ENCODE data around the gene RAP2A. TPM values are rescaled to one million over a fixed set of nuclear protein-coding genes. Genes with fewer than 3 reads are reported as not detected.

Gene RAP2A
- total and polyA plus RNA-seq, 9 of the 15 experiments (the other 6 are each of a cell fraction or from before 2014, with no cell fraction given), result 1.8 to 11.7 (median 5.6) TPM

DNA sequence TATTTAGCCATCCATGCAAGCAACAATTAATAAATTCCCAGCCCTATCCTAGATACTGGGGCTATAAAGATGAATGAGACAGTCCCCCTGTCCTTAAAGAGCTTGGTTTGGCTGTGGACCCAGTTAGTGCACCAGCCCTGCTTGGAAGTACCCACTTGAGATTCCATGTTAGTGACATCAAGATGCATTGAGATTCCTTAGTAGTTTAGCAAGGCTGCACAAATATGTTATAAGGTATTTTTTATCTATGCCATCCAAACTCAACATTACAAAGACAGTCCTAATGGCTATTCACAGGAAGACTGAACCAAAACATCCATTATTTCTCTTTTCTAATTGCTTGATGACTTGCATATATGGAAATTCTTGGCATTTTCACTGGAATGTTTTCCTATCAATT lies 48.8 kb upstream of the RAP2A start (continued):
- TF ChIP-seq ZNF644 (tag; IDR thresholded peaks at IDR 0.05; ENCODE audit: low read depth) (no peak), SRF (CRISPR knock-in tag; IDR thresholded peaks at IDR 0.05) (no peak), ZBTB1 (CRISPR knock-in tag; IDR thresholded peaks at IDR 0.05; ENCODE audit: borderline replicate concordance, low read depth) (no peak)
- TF ChIP-seq, protein P1, sequence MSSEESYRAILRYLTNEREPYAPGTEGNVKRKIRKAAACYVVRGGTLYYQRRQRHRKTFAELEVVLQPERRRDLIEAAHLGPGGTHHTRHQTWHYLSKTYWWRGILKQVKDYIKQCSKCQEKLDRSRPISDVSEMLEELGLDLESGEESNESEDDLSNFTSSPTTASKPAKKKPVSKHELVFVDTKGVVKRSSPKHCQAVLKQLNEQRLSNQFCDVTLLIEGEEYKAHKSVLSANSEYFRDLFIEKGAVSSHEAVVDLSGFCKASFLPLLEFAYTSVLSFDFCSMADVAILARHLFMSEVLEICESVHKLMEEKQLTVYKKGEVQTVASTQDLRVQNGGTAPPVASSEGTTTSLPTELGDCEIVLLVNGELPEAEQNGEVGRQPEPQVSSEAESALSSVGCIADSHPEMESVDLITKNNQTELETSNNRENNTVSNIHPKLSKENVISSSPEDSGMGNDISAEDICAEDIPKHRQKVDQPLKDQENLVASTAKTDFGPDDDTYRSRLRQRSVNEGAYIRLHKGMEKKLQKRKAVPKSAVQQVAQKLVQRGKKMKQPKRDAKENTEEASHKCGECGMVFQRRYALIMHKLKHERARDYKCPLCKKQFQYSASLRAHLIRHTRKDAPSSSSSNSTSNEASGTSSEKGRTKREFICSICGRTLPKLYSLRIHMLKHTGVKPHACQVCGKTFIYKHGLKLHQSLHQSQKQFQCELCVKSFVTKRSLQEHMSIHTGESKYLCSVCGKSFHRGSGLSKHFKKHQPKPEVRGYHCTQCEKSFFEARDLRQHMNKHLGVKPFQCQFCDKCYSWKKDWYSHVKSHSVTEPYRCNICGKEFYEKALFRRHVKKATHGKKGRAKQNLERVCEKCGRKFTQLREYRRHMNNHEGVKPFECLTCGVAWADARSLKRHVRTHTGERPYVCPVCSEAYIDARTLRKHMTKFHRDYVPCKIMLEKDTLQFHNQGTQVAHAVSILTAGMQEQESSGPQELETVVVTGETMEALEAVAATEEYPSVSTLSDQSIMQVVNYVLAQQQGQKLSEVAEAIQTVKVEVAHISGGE (CRISPR knock-in tag; IDR thresholded peaks at IDR 0.05), result no peak

DNA sequence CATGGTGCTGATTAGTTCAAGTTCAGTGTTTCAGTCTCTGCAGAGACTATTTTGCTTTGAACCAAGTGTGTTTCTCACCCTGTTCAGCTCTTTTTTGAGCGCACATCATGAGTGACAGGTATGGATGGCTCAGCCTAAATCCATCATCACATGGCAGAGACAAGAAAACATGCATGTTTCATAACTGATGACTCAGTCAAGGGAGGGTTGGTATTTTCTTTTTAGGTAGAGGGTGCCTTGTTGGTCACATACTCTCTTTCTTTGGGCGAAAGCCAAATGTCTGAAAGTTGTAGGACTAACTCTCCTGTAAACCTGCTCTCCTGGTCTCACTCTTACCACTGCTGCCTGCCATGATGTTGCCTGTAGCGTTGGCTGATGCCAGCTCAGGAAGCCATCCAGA lies 48.1 kb upstream of the RAP2A start:
- Histone ChIP-seq H3K9me1 (ENCODE audit: control insufficient read depth, insufficient read depth, low read length) (no peaks in the 10 kb centered on the region), H2AFZ (ENCODE audit: low read depth, low read length) (no peak overlapping the region), H3K9ac (ENCODE audit: insufficient read depth in 1 of 2, low read depth in 2 of 2, low read length in 2 of 2) (no peak overlapping the region), H3K36me3 (ENCODE audit: control insufficient read depth, insufficient read depth, low read length) (peaks cover 3% of the 10 kb centered on the region; the same call in 1 of the 3 replicates), H3K27me3 (ENCODE audit: control insufficient read depth in 2 of 2, insufficient read depth in 2 of 2, low read length in 2 of 2) (no peaks in the 10 kb centered on the region), H3K4me1 (replicated peaks in 1 of 2; ENCODE audit: control insufficient read depth in 2 of 2, insufficient read depth in 2 of 2, low read length in 2 of 2) (no peaks in the 10 kb centered on the region), H3K4me2 (ENCODE audit: insufficient read depth, low read length) (no peak overlapping the region), H3K4me3 (no peak overlapping the region), H3K79me2 (ENCODE audit: control insufficient read depth, insufficient read depth, low read length) (no peaks in the 10 kb centered on the region; the same call in 2 of the 3 replicates), H3K27ac (ENCODE audit: extremely low read depth, low read depth, low read length) (no peak overlapping the region), H3K9me3 (replicated peaks; ENCODE audit: control insufficient read depth, insufficient read depth, low read depth, low read length) (no peaks in the 10 kb centered on the region), H4K20me1 (replicated peaks; ENCODE audit: control insufficient read depth, insufficient read depth, low read length) (no peaks in the 10 kb centered on the region)
- no peak for DNase-seq (ENCODE audit: extremely low read depth in 1 of 4, low spot score in 3 of 4)
- BruUV-seq (replicated peaks), result no TSS peak
- TF ChIP-seq MEIS2 (IDR thresholded peaks at IDR 0.05; ENCODE audit: partially characterized antibody) (peak; percentile 42), TCF3 (CRISPR knock-in tag; IDR thresholded peaks at IDR 0.05) (no peak)
- TF ChIP-seq, protein P2, sequence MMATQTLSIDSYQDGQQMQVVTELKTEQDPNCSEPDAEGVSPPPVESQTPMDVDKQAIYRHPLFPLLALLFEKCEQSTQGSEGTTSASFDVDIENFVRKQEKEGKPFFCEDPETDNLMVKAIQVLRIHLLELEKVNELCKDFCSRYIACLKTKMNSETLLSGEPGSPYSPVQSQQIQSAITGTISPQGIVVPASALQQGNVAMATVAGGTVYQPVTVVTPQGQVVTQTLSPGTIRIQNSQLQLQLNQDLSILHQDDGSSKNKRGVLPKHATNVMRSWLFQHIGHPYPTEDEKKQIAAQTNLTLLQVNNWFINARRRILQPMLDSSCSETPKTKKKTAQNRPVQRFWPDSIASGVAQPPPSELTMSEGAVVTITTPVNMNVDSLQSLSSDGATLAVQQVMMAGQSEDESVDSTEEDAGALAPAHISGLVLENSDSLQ (IDR thresholded peaks at IDR 0.05), result peak; percentile 44; the same call in 1 of the 2 replicates
- in situ Hi-C loops (cut with MboI) (no loop called here), intact Hi-C loops (cut with micrococcal nuclease) (no loop called here)
- FAIRE-seq, result no peak
- CTCF ChIA-PET (ENCODE audit: low intra/inter-chr PET ratio), result no interaction called here
- 80% methylated on average over 3 of the region's 3 CpGs for WGBS (ENCODE audit: insufficient coverage, low coverage, missing lambda C conversion rate)
- POLR2A ChIA-PET, result interaction anchor here (1.0 kb wide), 1 partner anchor 28 kb away, joined by 3 read pairs; no protein-coding TSS in a partner anchor
- no peak for ATAC-seq
